G401.6 (cell line): ENCODE results near the gene CAMKMT.

Source experiments
- FAIRE-seq: peaks from 2 replicates; lab custom pipeline; 2012; peaks lifted over from hg19 to GRCh38; lab: Jason Lieb, UNC

The CAMKMT gene

GRCh38 chr2:44744961-44745892 lies 383.5 kb downstream of the CAMKMT start:
- FAIRE-seq, result no peak

GRCh38 chr2:44745922-44746766 lies 384.4 kb downstream of the CAMKMT start:
- FAIRE-seq, result no peak

DNA sequence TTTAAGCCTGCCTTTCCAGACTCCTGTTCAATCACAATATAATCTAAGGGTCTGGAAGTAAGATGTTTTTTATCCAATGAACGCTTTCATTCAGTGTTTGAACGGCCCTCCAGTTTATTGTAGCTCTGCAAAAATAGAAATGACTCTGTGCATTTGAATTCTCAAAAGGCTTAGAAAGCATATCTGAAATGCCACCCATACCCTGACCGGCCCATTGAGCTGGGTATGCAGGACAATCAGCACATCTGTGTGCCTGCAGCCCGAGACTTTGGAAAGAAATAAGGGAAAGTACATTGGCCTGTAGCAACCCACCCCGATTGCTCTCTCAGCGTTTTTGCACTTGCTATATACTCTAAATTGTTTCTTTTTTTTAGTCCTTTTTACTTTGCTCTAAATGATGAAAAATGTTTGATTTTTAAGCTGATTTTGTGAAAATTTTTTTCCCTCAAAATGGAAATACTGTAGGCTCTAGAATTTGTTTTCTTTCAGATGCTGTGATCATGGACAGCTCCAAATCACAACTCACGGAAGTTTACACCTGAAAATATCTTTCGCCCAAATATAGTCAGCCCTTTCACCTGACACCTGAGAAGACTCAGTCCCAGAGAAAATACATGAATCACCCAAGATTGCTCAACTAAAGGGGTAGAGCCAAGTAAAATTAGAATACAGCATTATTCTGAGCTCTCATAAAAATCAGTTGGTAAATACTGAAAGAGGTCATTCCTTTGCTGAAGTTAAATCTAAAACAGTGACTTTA lies 385.3 kb downstream of the CAMKMT start:
- no peak for FAIRE-seq

GRCh38 chr2:44747794-44748193 lies 386.0 kb downstream of the CAMKMT start:
- no peak for FAIRE-seq

DNA sequence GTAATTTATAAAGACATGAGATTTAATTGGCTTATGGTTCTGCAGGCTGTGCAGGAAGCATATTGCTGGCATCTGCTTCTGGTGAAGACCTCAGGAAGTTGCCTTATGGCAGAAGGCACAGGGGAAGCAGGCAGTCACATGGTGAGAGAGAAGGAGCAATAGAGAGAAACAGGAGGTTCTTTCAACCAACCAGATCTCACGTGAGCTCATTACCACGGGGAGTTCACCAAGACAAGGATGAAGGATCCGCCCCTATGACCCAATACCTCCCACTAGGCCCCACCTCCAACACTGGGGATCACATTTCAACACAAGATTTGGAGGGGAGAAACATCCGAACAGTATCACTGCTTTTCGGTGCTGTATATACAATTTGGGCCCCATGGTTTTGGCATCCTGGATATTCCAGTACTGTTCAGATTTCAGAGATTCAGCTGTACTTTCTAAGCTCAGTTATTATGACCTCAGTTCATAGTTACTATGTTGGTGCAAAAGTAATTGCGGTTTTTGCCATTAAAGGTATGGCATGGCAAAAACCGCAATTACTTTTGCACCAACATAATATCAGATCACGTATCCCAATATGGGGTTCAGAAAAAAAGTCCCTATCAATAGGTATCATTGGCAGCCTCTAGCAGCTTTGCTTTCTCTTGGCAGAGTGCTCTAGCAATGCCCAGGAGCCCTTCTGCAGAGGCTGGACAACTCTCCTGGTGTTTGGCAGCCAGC lies 390.2 kb downstream of the CAMKMT start:
- no peak for FAIRE-seq

- no peak for FAIRE-seq
Measured at GRCh38 chr2:44752761-44753160, 391.0 kb downstream of the CAMKMT start.

GRCh38 chr2:44753552-44754285 lies 392.0 kb downstream of the CAMKMT start:
- no peak for FAIRE-seq

DNA sequence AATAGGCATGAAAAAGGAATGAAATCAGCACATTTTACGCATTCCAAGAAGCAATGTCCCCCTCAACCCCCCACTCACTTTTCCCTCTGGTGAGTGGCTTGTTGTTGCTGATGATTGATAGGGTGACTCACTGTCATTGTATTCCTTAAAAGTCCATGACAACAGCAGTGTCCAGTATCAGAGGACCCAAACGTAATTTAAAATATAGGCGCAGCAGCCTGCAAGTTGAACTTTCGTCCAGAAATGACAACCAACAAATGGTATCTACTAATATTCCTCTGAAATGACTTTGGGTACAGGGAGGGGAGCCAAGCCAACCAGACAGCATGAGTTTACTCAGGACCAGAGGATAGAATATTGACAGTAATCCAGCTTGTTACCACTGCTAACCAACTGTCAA lies 396.8 kb downstream of the CAMKMT start:
- no peak for FAIRE-seq

GRCh38 chr2:44759823-44760222 lies 398.1 kb downstream of the CAMKMT start:
- FAIRE-seq, result no peak

- FAIRE-seq, result no peak
Measured at GRCh38 chr2:44763275-44763782, 401.6 kb downstream of the CAMKMT start.

DNA sequence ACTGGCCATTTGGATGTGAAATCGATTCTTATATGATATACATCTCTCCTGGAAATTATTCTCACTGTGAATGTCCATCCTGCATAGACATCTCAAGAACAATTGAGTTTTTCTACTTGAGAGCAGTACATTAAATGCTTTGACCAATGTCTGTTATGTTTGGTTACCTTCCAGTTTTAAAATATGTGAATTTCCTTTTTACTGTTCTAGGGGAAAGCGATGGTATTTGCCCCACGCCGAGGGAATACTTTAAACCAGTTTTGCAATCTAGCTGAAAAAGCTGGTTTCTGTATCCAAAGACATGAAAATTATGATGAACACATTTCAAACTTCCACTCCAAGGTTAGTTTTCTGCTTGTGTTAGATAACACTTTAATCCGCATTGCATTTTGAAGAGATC lies 404.5 kb downstream of the CAMKMT start:
- no peak for FAIRE-seq

GRCh38 chr2:44766777-44767176 lies 405.0 kb downstream of the CAMKMT start:
- FAIRE-seq, result no peak

GRCh38 chr2:44767691-44768090 lies 405.9 kb downstream of the CAMKMT start:
- FAIRE-seq, result no peak

DNA sequence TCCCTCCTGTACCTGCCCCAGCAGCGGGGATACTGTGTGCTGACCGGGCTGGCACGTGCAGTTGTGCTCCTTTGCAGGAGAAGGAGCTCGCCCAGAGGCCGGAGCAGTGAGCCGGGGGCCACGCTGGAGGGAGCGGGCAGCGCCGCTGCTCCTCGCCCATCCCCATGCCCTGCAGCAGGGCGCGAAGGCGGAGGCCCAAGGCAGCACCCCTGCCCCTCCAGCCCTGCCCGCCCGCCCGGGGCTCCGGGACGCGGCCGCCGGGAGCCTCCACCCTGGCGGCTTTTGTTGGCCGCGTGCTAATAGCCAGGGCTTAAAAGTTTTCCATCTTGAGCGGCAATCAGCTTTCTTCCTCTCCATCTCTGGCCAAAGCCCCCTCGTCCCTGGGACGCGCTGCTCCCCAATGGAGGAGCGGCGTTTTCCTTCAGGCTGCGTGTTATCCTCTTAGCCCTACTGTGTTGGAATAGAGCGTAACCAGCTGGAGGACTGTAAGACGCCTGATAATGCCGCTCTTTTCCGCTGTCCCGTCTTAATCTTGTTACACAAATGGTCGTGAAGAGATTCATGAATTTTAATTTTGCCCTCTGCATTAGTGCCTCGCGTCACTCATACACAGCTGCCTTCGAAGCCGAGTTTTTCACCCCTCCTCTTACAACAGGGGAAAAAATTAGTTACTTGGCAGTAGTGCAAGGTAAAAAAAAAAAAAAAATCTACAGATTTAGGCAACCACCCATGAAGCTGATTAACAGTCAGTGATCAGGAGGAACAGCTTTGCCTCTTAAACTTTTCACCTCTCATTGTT lies 406.9 kb downstream of the CAMKMT start:
- no peak for FAIRE-seq

DNA sequence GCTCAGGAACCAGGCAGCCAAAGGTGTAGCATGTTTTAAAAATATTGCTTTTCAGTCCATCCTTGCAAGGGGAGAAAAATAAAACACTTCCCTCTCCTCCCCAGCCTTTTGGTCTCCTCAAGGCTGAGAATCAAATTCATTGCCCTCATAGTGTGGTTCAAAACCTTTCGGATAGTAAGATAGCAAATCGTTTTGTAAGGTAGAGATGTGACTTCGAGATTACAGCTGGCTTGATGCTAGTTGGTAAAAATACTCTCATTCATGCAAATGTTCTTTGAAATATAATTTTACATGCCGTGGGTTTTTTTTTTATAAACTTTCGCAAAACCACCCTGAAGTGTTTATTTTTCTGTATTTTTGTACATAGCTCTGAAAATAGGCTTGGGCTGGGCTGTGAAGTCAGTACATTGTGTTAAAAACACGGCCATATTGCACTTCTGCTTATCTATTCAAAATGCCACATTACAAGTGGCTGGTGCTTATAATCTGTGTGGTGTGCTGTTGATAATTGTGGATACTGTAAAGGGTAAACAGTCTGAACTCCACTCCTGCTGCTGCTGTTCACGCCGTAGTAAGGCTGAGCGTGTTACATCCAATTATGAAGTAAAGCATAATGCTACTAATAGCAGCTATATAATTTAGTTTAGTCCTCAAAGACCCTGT lies 407.7 kb downstream of the CAMKMT start:
- FAIRE-seq, result no peak

GRCh38 chr2:44770221-44771195 lies 408.8 kb downstream of the CAMKMT start:
- FAIRE-seq, result no peak

GRCh38 chr2:44771522-44771921 lies 409.8 kb downstream of the CAMKMT start:
- no peak for FAIRE-seq

DNA sequence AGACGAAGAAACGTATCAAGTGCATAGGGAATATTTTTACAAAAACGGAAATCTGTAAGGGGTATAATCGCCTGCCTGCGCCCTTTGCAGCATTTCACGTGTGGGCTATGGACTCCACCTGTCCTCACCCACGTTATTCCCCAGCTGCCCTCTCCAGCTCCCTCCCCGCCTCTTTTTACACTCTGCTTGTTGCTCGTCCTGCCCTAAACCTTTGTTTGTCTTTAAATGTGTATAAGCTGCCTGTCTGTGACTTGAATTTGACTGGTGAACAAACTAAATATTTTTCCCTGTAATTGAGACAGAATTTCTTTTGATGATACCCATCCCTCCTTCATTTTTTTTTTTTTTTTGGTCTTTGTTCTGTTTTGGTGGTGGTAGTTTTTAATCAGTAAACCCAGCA lies 410.4 kb downstream of the CAMKMT start:
- no peak for FAIRE-seq
